ENCODE measurements around the gene ANKRD33B. TPM values are rescaled to one million over a fixed set of nuclear protein-coding genes. Genes with fewer than 3 reads are reported as not detected.
A peak's percentile ranks its signal among the peaks of the same experiment; 100 is the strongest.

Gene ANKRD33B
- total and polyA plus RNA-seq, 2 of the 8 experiments (the other 6 are each of a cell fraction or from before 2014, with no cell fraction given): 6.9 to 20.6 TPM

DNA sequence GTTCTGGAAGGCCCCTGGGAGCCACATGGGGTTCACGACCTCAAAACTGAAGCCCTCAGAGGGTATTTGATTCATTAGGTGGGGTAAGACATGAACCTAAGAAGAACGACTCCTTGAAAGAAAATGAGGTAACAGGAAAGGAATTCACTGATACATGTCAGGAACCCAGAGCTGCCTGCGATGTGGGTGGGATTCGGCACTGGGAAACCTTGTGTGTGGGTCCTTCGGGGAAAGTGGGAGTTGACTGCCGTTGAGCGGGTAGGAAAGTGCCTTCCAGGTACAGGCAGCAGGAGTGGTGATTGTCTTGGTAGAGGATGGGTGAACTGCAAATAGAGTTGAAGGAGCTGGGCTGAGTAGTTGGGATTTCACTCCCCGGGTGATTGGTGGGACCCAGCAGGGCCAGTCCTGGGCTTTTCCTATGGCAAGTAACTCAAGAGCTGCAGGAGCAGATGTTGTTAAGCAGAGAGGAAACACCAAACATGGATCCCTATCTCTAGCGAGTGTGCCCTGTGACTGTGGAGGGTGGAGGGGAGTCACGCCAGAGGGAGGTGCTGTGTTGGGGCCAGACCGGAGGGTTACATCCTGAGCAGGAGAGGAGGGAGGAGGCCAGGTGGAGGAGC is 30.8 kb downstream of the ANKRD33B start:
- no peak for TF ChIP-seq RNF2 (IDR thresholded peaks at IDR 0.05; ENCODE audit: borderline replicate concordance, low read depth, low read length, missing control alignments, poor library complexity, severe bottlenecking)
- TF ChIP-seq, protein P1, sequence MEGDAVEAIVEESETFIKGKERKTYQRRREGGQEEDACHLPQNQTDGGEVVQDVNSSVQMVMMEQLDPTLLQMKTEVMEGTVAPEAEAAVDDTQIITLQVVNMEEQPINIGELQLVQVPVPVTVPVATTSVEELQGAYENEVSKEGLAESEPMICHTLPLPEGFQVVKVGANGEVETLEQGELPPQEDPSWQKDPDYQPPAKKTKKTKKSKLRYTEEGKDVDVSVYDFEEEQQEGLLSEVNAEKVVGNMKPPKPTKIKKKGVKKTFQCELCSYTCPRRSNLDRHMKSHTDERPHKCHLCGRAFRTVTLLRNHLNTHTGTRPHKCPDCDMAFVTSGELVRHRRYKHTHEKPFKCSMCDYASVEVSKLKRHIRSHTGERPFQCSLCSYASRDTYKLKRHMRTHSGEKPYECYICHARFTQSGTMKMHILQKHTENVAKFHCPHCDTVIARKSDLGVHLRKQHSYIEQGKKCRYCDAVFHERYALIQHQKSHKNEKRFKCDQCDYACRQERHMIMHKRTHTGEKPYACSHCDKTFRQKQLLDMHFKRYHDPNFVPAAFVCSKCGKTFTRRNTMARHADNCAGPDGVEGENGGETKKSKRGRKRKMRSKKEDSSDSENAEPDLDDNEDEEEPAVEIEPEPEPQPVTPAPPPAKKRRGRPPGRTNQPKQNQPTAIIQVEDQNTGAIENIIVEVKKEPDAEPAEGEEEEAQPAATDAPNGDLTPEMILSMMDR (IDR thresholded peaks at IDR 0.05; ENCODE audit: control extremely low read depth in 1 of 3, insufficient read depth in 1 of 3, low read depth in 1 of 3, low read length in 3 of 3): peak in 2 of 3 experiments; percentile 5 to 26; a peak in 2 of 4 replicates
- no peak for TF ChIP-seq TAF1 (IDR thresholded peaks at IDR 0.05; ENCODE audit: low read depth, low read length)
- no peak for TF ChIP-seq BACH1 (IDR thresholded peaks at IDR 0.05; ENCODE audit: low read length)
- POLR2A ChIA-PET (ENCODE audit: partially characterized antibody): interaction anchor here (1.0 kb wide), 1 partner anchor 13 kb away, joined by 3 read pairs; no protein-coding TSS in a partner anchor
- H4K5ac ChIP-seq (ENCODE audit: insufficient read length, low read depth, low read length): no peak overlapping the region
- peak overlapping the region; percentile 95; the same call in 1 of the 2 replicates for H2BK15ac ChIP-seq (ENCODE audit: low read length)
- H3K4me2 ChIP-seq (ENCODE audit: insufficient read depth in 1 of 2, low read depth in 2 of 2, low read length in 2 of 2): no peak overlapping the region
- H3K79me2 ChIP-seq (ENCODE audit: control insufficient read depth in 1 of 2, insufficient read depth in 2 of 2, low read length in 2 of 2): no peaks in the 10 kb centered on the region; a peak in 1 of 4 replicates
- H2BK12ac ChIP-seq (ENCODE audit: low read depth, low read length): peak overlapping the region; percentile 92; the same call in 1 of the 2 replicates
- H4K8ac ChIP-seq (ENCODE audit: extremely low read depth, insufficient read depth, low read length): no peak overlapping the region
- no peak overlapping the region for H4K91ac ChIP-seq (replicated peaks; ENCODE audit: insufficient read length, low read length)
- H3K27ac ChIP-seq (ENCODE audit: low read depth, low read length): no peak overlapping the region
- H3K4me1 ChIP-seq (replicated peaks in 1 of 4; ENCODE audit: control insufficient read depth in 3 of 4, insufficient read depth in 4 of 4, low read length in 3 of 4): peaks cover 0 to 5% (median 2%) of the 10 kb centered on the region in 4 experiments; a peak in 2 of 7 replicates
- no peak overlapping the region for H3K14ac ChIP-seq (ENCODE audit: insufficient read length)
- H4K20me1 ChIP-seq (replicated peaks in 1 of 2; ENCODE audit: control insufficient read depth in 1 of 2, insufficient read depth in 2 of 2, low read length in 2 of 2): no peaks in the 10 kb centered on the region
- no peak overlapping the region for H2BK5ac ChIP-seq (ENCODE audit: low read depth, low read length)
- CTCF ChIA-PET (ENCODE audit: partially characterized antibody): interaction anchor here (0.8 to 2.7 kb wide), 7 partner anchors 13 to 143 kb away, joined by 3 to 13 read pairs (median 4); no protein-coding TSS in a partner anchor
- H3K79me1 ChIP-seq (ENCODE audit: low read depth, low read length): no peaks in the 10 kb centered on the region; the same call in 1 of the 2 replicates
- no peak overlapping the region for H3K4me3 ChIP-seq (ENCODE audit: extremely low read depth in 1 of 4, insufficient read depth in 2 of 4, low read depth in 3 of 4, low read length in 4 of 4)
- H3K56ac ChIP-seq (replicated peaks; ENCODE audit: insufficient read length, low read depth, low read length): no peak overlapping the region
- H2BK120ac ChIP-seq (replicated peaks; ENCODE audit: low read depth, low read length): no peak overlapping the region
- H2AK5ac ChIP-seq (ENCODE audit: low read depth, low read length): peak overlapping the region; percentile 53; the same call in 1 of the 2 replicates
- H2BK20ac ChIP-seq (ENCODE audit: low read length): peak overlapping the region; percentile 61; the same call in 1 of the 2 replicates
- H3K4ac ChIP-seq (replicated peaks; ENCODE audit: insufficient read length, low read depth, low read length): no peak overlapping the region
- no peaks in the 10 kb centered on the region for H3K9me3 ChIP-seq (ENCODE audit: insufficient read depth in 2 of 2, low read depth in 1 of 2, low read length in 1 of 2)
- DNase-seq (ENCODE audit: low read depth in 1 of 2, low spot score in 2 of 2): no peak
- H2AFZ ChIP-seq (ENCODE audit: low read length): no peak overlapping the region
- no peak overlapping the region for H3K23ac ChIP-seq (ENCODE audit: insufficient read length)
- H3K18ac ChIP-seq (ENCODE audit: extremely low read depth, low read length): no peak overlapping the region
- H3K23me2 ChIP-seq (ENCODE audit: low read depth, low read length): no peaks in the 10 kb centered on the region
- H3K36me3 ChIP-seq (ENCODE audit: control insufficient read depth in 2 of 4, insufficient read depth in 4 of 4, low read length in 3 of 4): no peaks in the 10 kb centered on the region
- no peaks in the 10 kb centered on the region for H3K27me3 ChIP-seq (replicated peaks in 1 of 4; ENCODE audit: control insufficient read depth in 3 of 4, extremely low read depth in 1 of 4, insufficient read depth in 3 of 4, low read length in 3 of 4)
- no peak for FAIRE-seq
- no peak overlapping the region for H3K9ac ChIP-seq (replicated peaks in 1 of 4; ENCODE audit: extremely low read depth in 1 of 4, low read depth in 3 of 4, low read length in 3 of 4)
- 87% methylated on average over 11 of the region's 11 CpGs; no CpG with 5 or more reads in 1 of the 2 experiments for WGBS, 2 experiments (ENCODE audit: extremely low coverage in 1 of 2, insufficient coverage in 1 of 2, insufficient read length in 1 of 2, insufficient replicate concordance in 2 of 2, low coverage in 1 of 2, low lambda C conversion rate in 2 of 2, missing lambda C conversion rate in 1 of 2)
